NOMO-1 (cell line): ENCODE results near the gene PLCB3.
A peak's percentile ranks its signal among the peaks of the same experiment; 100 is the strongest.

ENCODE experiments used
- DNase-seq, 2 experiments: peaks; one replicate each; lab custom pipeline; 2025; ENCODE audit not compliant: unreplicated experiment in 2 of 2; lab: John Stamatoyannopoulos, UW

PLCB3 gene

DNA sequence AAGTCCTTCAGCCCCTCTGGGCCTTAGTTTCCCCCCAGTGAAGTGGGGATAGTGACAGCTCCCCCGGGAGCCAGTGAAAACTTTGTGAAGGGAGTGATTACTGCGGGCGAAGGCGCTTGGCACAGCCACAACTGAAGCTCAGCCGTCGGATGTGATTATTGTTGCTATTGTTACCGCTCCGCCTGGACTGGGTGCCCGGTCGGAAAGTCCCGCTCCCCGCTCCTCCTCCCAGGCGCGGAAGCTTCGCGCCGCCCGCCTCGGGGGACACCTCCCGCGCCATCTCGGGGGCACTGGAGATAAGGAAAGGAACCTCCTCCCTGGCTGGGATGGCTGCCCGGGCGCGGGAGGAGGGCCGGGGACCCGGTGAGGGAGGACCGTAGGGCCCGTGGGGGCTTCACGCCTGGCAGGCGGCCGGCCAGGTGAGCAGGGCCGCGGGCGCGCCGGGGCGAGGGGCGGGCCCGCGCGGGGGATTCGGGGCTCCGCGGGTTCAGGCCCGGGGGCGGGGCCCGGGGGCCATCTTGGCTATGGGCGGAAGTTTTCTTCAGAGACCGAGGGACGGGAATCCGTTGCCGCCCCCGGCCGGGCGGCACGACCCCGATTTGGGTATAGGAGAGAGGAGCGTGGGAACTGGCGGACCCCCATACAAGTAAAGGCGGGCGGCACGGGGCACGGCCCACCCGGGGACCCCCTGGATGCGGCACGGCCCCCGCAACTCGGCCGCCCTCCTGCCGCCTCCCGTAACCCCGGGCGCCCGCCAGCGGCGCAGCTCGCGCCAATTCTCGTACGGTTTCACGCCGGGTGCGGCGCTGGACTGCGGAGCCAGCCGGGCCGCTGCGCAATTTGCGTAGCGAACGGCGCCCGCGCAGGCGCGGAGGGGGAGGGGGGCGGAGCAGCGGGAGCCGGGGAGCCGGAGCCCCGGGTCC, 33.9 kb downstream of the PLCB3 start, which contains the start of gene GPR137:
Gene GPR137 (plus strand): TSS at position 887 of the 923 bp plus-strand sequence. CDS start 677 bp downstream, outside the sequence.
- DNase-seq, result peak; percentile 74 to 82

DNA sequence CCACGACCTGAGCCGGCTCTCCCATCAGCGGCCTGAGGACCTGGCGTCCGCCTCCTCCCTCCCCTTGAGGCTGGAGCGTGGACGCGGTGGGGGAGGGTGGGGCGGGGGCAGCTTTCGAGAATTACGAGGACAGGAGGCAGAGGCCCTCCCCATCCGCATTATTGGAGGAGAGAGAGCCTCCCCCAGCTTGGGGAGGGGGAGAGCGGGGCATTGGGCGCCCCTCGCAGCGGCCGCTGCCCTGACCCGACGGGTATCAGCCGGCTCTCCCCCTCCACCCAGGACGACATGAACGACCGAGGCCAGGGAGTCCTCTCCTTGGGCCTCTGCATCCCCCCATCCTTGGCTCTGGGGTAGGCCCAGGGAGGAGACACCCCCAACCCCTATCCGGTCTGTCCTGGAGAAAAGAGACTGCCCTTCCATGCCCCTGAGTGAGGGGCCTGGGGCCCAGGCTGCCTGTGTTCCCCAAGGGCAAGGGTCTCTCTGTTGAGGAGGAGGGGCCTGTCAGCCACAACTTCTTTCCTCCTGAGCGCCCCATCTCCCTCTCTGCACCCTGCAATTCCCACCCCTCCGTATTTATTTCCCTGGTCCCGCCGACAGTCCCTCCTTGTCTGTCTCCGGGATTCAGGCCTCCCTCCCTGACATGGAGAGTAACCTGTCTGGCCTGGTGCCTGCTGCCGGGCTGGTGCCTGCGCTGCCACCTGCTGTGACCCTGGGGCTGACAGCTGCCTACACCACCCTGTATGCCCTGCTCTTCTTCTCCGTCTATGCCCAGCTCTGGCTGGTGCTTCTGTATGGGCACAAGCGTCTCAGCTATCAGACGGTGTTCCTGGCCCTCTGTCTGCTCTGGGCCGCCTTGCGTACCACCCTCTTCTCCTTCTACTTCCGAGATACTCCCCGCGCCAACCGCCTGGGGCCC, 34.8 kb downstream of the PLCB3 start:
- DNase-seq, result peak in 1 of 2 experiments; percentile 24

DNA sequence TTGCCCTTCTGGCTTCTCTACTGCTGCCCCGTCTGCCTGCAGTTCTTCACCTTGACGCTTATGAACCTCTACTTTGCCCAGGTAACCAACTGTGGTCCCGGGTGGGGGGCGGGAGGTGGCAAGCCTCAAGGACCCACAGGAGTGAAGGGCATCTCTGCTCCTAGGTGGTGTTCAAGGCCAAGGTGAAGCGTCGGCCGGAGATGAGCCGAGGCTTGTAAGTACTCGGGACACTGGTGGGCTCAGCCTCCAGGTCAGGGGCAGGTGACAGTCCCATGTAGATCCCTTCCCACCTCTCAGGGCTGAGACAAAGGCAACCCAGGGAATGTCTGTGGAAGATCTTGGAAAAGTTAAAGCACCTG, 35.5 kb downstream of the PLCB3 start:
- no peak for DNase-seq

DNA sequence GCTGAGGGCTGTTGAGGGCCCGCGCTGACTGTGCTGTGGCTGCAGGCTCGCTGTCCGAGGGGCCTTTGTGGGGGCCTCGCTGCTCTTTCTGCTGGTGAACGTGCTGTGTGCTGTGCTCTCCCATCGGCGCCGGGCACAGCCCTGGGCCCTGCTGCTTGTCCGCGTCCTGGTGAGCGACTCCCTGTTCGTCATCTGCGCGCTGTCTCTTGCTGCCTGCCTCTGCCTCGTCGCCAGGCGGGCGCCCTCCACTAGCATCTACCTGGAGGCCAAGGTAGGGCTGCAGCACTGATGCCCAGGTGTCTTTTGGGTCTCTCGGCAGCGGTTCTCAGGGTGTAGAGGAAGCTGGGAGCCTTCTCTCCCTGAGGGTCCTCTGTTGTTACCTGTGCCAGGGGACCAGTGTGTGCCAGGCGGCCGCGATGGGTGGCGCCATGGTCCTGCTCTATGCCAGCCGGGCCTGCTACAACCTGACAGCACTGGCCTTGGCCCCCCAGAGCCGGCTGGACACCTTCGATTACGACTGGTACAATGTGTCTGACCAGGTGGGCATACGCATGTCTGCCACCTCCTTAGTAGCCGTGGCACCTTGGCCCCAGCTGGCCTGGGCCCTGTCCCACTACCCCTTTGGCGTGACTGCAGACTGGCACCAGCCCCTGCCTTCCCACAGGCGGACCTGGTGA, 36.5 kb downstream of the PLCB3 start:
- DNase-seq, result no peak

DNA sequence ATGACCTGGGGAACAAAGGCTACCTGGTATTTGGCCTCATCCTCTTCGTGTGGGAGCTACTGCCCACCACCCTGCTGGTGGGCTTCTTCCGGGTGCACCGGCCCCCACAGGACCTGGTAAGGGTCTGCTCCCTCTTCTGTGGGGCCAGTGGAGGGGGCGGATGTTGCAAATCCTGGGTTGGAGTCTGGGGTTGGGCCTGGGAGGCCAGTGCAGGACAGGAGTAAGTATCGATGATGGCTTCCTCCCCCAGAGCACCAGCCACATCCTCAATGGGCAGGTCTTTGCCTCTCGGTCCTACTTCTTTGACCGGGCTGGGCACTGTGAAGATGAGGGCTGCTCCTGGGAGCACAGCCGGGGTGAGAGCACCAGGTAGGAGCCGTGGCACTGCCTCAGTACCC, 37.0 kb downstream of the PLCB3 start:
- DNase-seq, result no peak

DNA sequence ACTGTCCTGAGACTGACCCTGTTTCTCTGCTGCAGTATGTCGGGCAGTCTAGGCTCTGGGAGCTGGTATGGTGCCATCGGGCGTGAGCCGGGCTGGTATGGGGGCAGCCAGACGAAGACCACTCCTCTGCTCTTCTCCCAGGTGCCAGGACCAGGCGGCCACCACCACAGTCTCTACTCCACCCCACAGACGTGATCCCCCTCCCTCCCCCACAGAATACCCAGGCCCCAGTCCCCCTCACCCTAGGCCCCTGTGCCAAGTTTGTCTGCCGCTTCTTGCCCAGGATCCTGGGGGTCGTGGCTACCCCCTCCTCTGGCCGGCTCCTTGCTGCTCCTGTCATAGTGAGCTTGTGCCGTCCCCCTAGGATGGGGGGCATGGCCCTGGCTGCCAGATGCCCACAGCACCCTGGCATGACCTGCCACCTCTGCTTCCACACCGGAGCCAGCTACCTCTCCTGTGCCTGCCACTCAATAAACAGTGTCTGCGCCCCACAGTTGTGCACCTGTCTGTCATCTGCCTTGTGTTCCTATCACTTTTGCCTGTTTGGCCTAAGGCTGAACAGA, 37.8 kb downstream of the PLCB3 start:
- DNase-seq, result no peak

DNA sequence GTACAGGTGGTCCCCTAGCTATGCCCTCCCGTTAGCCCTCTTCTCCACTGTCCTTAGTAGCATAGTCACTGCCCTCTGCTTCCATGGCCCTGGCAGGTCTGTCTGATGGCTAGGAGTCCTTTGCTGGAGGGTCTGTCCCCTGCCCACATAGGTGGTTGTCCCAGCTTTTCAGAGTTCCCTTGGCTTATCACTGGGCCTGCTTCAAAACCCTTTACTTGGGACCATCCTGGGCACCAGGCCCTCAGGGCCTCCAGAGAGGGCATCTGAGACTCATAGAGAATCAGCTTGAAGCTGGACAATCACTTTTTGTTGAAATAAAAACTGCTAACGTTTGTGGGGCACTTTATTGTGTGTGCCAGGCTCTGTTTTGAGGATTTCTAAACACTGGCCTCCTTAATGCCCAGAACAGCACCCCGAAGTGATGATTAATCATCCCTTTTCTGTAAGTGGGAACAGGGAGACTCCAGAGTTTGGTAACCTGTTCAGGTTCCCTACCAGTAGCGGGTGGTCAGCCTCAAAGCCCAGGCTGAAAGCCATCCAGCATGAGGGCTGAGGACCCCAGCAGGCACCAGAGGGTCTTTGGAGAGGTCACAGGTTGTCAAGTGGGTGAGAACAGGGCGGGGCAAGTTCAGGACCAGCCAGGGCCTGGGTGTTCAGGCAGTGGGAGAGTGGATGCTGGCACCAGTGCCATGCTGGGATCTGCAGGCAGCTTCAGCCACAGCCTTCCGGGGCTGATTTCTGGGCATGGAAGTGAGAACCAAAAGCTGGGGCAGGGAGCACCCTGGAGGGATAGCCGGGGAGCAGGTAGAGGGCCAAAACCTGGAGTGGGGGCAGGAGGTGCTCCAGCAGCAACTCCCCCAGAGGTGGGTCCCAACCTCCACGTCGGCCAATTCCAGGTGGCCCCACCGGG, 39.3 kb downstream of the PLCB3 start:
- DNase-seq, result no peak

DNA sequence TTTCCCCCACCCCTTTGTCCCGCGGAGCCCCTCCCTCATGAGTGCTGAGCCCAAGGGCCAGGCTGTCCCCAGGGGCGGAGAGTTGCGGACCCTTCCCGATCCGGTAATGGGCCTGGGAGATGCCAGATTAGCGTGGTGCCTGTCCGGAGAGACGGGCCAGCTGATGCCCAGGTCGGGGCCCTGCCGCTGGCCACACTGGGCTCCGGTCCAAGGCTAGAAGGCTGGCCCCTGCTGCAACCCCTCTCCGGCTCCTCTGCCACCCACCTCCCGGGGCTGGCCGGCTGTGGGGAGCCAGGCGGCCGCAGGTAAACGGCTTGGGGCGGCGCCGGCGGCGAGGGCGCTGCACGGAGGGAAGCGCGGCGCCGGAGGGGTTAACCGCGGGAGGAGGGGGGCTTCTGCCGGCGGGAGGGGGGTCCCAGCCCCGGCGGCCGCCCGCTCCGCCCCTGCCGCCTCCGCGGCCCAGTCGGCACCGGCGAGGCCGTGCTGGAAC, 40.0 kb downstream of the PLCB3 start, which contains the start of gene KCNK4:
Gene KCNK4 (plus strand): TSS at position 41 of the 490 bp plus-strand sequence. CDS start 1,717 bp downstream, outside the sequence.
- no peak for DNase-seq

DNA sequence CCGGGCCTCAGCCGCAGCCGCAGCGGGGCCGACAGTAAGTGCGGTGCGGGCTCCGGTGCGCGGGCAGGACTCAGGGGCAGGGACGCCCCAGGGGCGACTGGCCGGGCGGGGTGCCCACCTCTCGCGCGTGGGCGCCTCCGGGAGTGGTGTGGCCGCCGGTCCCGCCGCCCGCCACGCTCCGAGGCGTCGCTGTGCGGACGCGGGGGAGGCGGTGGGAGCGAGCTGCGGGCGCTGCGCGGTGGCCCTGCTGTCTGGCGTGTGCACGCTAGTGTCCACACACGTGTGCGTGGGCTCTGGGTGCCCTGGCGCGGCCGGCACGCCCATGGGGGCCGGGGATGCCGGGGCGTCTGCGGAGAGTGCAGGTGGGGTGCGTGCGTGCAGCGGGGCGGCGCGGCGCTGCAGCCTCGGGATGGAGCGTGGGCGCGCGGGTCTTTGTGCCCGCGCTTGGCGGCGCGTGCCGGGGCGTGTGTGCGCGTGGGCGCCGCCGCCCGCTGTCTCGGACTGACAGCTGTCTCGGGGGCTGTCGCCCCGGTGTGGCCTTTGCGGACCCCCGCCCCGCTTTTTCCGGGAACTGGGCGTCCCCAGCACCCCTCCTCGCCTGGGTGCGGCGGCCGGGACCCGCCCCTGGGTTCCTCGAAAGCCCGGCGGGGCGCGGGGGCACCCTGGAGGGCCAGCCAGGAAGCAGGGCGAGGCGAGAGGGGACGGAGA, 40.6 kb downstream of the PLCB3 start:
- DNase-seq, result no peak

DNA sequence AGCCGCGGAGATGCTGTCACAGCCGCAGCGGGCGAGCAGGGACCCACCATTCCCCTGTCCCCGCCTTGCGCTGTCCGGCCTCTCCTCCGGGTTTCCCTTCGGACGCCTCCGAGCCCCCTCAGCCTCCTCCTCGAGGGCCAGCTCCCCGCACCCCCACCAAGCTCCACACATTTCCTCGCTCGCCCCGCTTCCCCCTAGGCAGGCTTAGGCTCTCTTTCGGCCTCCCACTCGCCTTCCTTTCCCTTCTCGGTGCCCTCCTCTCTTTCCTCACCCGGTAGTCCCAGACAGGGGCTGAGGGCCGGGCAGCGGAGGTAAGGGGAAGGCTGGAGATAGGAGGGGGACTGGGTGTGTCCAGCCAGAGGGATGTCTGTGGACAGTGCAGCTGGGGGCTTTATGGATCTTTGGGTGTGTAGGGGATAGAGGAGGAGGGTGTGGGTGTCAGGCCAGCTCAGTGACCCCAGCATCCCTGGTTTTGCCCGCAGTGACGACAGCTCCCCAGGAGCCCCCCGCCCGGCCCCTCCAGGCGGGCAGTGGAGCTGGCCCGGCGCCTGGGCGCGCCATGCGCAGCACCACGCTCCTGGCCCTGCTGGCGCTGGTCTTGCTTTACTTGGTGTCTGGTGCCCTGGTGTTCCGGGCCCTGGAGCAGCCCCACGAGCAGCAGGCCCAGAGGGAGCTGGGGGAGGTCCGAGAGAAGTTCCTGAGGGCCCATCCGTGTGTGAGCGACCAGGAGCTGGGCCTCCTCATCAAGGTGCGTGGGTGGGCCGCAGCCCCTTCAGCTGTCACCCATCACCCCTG, 41.3 kb downstream of the PLCB3 start:
- DNase-seq, result no peak

DNA sequence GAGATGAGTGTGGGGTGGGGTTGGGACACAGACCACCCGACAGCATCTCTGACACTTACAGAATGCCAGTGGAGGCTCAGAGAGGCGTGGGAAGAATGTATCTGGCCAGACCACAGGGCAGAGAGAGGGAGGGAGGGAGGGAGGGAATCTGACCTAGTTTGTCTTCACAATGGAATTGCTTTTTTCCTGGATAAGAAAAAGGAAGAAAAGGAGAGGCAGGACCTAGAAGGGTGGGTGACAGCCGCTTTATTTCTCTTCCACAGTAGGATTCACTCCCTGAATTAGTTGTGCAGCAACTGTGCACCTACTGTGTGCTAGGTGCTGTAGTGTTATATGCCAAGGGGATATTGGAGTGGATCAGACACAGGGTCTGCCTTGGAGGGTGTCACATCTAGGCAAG, 43.4 kb downstream of the PLCB3 start:
- no peak for DNase-seq

DNA sequence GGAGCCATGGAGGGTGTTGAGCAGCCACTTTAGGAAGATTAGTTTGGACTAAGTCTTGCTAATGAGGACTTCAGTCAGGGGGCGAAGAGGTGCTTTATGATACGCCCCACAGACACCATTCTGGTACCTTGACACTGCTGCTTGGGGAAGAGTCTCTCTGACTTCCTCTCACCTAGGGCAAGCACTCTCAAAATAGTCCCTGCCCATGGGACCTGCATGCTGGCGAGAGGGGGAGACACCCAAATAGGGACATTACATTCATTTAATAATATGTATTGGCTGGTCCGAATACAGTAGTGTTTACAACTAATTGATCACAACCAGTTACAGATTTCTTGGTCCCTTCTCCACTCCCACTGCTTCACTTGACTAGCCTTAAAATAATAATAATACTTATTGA, 44.4 kb downstream of the PLCB3 start:
- no peak for DNase-seq

DNA sequence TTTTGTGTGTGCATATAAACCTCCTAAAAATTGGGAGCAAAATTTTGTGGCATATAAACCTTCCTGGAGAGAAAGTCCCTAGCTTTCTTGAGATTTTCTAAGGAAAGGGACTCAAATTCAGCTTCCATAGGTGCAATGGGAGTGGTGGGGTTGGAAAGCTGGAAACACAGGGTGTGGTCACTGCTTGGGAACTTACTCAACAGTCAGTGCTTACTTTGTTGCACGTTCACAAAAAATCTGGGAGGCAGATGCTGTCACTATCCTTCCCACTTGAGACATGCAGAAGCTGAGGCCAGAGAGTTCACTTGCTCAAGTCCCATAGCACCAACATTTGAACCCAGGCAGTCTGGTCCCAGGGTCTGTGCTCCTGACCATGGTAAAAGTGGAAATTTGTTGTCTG, 44.9 kb downstream of the PLCB3 start:
- DNase-seq, result no peak

DNA sequence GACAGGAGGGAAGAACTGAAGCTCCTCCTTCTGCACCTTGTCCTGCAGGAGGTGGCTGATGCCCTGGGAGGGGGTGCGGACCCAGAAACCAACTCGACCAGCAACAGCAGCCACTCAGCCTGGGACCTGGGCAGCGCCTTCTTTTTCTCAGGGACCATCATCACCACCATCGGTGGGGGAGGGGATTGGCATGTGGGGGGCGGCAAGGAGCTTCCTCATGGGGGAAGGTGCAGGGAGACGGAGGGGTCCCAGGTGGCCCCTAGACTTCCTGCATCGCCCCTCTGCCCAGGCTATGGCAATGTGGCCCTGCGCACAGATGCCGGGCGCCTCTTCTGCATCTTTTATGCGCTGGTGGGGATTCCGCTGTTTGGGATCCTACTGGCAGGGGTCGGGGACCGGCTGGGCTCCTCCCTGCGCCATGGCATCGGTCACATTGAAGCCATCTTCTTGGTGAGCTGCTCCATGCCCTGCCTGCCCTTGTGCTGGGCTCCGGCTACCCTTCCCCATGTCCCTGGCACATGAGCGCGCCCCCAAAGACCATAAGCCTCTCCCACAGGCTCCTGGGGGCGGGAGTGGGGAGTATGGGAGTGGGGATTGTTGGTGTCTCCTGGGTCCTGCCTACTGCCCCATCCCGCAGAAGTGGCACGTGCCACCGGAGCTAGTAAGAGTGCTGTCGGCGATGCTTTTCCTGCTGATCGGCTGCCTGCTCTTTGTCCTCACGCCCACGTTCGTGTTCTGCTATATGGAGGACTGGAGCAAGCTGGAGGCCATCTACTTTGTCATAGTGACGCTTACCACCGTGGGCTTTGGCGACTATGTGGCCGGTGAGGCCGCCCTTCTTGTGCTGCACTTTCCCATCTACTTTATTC, 45.7 kb downstream of the PLCB3 start:
- no peak for DNase-seq

DNA sequence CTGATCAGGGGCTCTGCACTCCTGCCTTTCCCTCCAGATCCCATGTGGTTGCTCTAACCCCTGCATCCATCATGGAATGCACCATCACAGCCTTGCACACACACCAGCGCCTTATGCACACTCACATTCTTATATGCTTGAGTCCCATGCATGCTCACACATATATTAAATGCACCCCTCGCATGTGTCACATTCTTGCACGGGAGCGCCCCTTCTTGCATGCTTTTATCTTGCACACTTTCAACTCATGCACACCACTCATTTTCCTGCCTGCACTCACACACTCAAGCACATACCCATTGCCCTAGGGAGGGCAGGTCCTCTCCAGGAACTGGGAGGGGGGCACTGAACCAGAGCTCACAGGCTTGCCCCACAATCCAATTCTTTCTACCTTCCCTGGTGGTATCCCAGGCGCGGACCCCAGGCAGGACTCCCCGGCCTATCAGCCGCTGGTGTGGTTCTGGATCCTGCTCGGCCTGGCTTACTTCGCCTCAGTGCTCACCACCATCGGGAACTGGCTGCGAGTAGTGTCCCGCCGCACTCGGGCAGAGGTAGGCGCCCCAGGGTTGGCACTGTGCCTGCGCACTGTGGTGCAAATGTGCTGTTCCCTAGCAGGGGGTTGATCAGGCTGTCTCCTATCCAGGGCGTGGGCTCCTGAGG, 46.5 kb downstream of the PLCB3 start:
- DNase-seq, result no peak
